Neural cell (in vitro differentiated cells): ENCODE data around the gene CENPP.

ENCODE experiments used
- EP300 ChIP-seq: fragments of 450-650 bp; conservative IDR thresholded peaks from 2 replicates; pipeline ENCODE4 v1.6.1; 2014; ENCODE audit warnings: antibody characterized with exemption, mild to moderate bottlenecking, moderate library complexity; ENCODE audit not compliant: poor library complexity, severe bottlenecking
- POLR2AphosphoS5 ChIP-seq: IDR thresholded peaks from 2 replicates; pipeline ENCODE4 v1.6.1; 2012
- RAD21 ChIP-seq: fragments of 450-650 bp; conservative IDR thresholded peaks from 2 replicates; pipeline ENCODE4 v1.6.1; 2014; ENCODE audit warnings: antibody characterized with exemption, mild to moderate bottlenecking, moderate library complexity
- SMC3 ChIP-seq: fragments of 450-650 bp; conservative IDR thresholded peaks from 2 replicates; pipeline ENCODE4 v1.6.1; 2014; ENCODE audit warnings: antibody characterized with exemption, mild to moderate bottlenecking, moderate library complexity; ENCODE audit not compliant: poor library complexity
- TAF1 ChIP-seq: IDR thresholded peaks from 2 replicates; pipeline ENCODE4 v1.6.1; 2012; ENCODE audit warnings: low read depth
- TF ChIP-seq, protein P1 (sequence below): fragments of 450-650 bp; IDR thresholded peaks from 2 replicates; pipeline ENCODE4 v1.5.1; 2014; ENCODE audit warnings: antibody characterized with exemption, mild to moderate bottlenecking, moderate library complexity; ENCODE audit not compliant: poor library complexity, severe bottlenecking
- TF ChIP-seq, protein P2 (sequence below): IDR thresholded peaks from 2 replicates; pipeline ENCODE4 v1.6.1; 2012; ENCODE audit warnings: borderline replicate concordance

DNA sequence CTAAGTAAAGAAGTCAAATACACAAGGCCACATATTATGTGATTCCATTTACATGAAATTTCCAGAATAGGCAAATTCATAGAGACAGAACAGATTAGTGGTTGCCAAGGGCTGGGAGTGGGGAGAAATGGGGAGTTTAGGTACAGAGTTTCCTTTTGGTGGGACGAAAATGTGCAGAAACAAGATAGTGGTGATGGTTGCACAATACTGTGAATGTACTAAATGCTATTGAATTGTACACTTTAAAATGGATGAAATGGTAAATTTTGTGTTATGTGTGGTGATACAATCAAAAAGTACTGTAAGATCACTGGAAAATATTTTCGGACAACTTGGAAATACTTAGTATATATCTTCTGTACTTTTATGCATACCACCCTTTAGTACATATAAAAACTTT is 195.1 kb downstream of the CENPP start:
- TF ChIP-seq, protein P1, sequence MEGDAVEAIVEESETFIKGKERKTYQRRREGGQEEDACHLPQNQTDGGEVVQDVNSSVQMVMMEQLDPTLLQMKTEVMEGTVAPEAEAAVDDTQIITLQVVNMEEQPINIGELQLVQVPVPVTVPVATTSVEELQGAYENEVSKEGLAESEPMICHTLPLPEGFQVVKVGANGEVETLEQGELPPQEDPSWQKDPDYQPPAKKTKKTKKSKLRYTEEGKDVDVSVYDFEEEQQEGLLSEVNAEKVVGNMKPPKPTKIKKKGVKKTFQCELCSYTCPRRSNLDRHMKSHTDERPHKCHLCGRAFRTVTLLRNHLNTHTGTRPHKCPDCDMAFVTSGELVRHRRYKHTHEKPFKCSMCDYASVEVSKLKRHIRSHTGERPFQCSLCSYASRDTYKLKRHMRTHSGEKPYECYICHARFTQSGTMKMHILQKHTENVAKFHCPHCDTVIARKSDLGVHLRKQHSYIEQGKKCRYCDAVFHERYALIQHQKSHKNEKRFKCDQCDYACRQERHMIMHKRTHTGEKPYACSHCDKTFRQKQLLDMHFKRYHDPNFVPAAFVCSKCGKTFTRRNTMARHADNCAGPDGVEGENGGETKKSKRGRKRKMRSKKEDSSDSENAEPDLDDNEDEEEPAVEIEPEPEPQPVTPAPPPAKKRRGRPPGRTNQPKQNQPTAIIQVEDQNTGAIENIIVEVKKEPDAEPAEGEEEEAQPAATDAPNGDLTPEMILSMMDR: no peak
- no peak for TF ChIP-seq POLR2AphosphoS5
- no peak for TF ChIP-seq EP300
- no peak for TF ChIP-seq TAF1
- TF ChIP-seq, protein P2, sequence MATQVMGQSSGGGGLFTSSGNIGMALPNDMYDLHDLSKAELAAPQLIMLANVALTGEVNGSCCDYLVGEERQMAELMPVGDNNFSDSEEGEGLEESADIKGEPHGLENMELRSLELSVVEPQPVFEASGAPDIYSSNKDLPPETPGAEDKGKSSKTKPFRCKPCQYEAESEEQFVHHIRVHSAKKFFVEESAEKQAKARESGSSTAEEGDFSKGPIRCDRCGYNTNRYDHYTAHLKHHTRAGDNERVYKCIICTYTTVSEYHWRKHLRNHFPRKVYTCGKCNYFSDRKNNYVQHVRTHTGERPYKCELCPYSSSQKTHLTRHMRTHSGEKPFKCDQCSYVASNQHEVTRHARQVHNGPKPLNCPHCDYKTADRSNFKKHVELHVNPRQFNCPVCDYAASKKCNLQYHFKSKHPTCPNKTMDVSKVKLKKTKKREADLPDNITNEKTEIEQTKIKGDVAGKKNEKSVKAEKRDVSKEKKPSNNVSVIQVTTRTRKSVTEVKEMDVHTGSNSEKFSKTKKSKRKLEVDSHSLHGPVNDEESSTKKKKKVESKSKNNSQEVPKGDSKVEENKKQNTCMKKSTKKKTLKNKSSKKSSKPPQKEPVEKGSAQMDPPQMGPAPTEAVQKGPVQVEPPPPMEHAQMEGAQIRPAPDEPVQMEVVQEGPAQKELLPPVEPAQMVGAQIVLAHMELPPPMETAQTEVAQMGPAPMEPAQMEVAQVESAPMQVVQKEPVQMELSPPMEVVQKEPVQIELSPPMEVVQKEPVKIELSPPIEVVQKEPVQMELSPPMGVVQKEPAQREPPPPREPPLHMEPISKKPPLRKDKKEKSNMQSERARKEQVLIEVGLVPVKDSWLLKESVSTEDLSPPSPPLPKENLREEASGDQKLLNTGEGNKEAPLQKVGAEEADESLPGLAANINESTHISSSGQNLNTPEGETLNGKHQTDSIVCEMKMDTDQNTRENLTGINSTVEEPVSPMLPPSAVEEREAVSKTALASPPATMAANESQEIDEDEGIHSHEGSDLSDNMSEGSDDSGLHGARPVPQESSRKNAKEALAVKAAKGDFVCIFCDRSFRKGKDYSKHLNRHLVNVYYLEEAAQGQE: no peak
- no peak for TF ChIP-seq RAD21
- no peak for TF ChIP-seq SMC3
